Fibroblast of skin of right quadriceps (primary cell): ENCODE results near the gene ENTREP3.

Experiments used
- DNase-seq: peaks from one replicate; pipeline ENCODE4 v3.0.0-alpha.2; 2013

ENTREP3 gene

DNA sequence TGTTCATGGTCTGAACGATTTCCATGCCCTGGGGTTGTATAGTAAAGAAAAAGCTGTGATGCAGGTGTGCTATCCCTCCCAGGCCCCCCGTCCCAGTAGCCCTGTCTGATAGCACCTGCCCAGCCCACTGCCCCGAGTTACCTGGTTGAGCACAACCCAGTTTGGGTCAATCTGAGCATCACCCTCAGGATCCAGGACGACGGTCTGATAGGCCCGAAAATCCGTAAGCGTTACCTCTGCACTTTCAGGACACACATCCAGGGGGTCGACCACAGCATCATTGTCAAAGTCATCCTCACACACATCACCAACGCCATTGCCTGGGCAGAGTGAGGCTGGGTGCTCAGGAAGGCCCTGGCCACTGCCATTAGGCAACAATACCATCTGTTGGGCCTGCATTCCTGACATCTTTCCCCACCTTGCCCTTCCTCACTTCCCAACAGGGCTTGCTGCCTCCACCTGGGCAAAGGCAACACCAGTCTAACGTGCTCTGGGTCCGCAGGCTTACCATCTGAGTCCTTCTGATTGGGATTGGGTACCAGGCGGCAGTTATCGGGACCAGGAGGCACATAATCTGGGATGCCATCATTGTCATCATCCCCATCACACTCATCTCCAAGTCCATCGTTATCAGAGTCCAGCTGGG, 57.3 kb downstream of the ENTREP3 start:
- DNase-seq = no peak
